LNCAP (cell line): ENCODE data around the gene MICALL2.

ENCODE experiments used
- TF ChIP-seq, protein P1 (sequence below): fragments of 450-650 bp; IDR thresholded peaks from 2 replicates; pipeline ENCODE4 v1.5.1; 2017; ENCODE audit warnings: mild to moderate bottlenecking

The MICALL2 gene

DNA sequence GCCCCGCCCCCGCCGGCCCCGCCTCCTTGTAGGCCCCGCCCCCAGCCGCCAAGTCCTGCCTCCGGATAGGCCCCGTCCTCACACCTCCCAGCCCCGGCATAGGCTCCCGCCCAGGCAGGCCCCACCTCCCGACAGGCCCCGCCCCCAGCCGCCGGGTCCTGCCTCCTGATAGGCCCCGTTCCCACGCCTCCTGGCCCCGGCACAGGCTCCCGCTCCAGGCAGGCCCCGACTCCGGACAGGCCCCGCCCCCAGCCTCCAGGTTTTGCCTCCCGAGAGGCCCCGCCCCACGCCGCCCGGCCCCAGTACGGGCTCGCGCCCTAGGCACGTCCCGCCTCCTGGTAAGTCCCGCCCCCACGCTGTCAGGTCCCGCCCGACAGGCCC lies 232 bp upstream of the MICALL2 start:
- TF ChIP-seq, protein P1, sequence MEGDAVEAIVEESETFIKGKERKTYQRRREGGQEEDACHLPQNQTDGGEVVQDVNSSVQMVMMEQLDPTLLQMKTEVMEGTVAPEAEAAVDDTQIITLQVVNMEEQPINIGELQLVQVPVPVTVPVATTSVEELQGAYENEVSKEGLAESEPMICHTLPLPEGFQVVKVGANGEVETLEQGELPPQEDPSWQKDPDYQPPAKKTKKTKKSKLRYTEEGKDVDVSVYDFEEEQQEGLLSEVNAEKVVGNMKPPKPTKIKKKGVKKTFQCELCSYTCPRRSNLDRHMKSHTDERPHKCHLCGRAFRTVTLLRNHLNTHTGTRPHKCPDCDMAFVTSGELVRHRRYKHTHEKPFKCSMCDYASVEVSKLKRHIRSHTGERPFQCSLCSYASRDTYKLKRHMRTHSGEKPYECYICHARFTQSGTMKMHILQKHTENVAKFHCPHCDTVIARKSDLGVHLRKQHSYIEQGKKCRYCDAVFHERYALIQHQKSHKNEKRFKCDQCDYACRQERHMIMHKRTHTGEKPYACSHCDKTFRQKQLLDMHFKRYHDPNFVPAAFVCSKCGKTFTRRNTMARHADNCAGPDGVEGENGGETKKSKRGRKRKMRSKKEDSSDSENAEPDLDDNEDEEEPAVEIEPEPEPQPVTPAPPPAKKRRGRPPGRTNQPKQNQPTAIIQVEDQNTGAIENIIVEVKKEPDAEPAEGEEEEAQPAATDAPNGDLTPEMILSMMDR = no peak

DNA sequence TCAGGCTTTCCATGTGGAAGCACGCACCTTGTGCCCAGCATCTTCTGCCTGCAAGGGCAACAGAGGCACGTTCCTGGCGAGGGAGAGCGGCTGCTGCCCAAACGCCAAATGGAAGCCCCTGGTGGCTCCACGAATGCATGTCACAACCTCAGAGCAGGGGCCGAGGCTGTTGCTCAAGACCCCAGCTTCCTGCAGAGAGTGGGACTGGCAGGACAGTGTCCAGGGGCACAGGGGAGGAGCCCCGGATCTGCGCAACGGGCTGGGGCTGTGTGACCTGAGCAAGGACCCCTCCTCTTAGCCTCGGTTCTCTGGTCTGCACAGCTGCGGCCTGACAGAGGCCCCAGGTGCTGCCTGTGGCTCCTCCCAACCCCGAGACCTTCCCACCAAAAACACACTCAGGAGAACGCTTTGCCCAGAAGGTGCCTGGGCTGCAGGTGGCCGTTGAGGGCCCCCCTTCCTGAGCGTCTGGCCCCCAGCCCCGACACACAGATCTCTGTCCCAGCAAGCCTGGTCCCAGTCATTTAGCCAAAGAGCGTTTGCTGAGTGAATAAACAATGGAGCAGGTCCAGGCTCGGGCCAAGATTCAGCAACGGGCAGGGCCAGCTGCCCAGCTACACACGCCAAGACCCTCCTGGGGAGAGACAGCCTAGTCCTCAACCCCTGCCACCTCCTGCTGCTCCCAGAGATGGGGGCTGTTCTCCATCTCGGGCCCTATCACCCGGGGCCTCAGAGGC lies 1.2 kb downstream of the MICALL2 start:
- TF ChIP-seq, protein P1 = no peak

DNA sequence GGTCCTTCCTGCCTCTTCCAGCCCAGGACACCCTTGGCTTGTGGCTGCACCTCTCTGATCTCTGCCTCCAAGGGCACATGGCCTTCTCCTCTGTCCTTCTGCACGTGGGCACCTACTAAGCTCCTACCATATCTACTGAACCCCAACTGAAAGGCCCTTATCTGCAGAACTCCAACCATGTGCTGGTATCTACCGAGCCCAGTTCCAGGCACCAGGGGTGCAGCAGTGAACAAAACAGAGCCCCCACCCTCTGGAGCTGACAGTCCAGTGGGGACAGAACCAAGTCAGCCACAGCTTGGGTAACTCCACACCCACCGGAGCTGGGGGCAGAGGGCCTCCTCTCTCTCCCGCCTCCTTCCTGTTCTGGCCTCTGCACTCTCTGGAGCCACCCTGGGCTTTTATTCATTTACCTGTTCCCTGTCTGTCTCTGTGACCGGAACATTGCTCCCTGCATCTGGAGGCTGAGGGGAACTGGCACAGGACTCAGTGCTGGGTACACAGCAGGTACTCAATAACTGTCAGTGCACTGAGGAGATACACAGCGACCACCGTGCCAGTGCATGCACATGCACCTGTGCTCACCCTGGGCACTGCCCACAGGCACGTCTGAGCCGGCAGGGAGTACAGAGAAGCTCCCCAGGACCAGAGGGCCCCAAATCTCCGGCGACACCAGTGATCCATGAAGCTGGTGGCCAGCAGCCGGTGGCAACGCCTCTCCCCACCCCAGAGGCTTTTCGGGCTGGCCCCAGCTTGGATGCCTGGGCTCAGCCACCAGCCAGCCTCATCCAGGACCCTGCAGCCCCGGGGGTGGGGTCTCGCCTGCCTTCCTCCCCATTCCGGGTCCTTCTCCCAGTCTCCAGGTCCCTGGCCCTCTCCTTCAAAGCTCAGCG lies 2.0 kb downstream of the MICALL2 start:
- TF ChIP-seq, protein P1 = no peak

DNA sequence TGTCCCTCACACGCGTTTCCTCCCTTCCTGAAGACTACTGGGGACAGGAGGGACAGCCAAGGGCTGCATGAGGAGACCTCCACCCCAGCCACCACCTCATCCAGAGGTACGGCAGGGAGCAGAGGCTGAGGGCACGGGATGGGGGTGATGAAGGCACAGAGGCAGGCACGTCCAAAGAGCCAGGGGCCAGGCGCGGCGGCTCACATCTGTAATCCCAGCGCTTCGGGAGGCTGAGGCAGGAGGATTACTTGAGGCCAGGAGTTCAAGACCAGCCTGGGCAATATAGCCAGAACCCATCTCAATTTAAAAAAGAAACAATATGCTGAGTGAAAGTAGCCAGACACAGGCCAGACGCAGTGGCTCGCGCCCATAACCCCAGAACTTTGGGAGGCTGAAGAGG lies 3.3 kb downstream of the MICALL2 start:
- TF ChIP-seq, protein P1 = no peak

DNA sequence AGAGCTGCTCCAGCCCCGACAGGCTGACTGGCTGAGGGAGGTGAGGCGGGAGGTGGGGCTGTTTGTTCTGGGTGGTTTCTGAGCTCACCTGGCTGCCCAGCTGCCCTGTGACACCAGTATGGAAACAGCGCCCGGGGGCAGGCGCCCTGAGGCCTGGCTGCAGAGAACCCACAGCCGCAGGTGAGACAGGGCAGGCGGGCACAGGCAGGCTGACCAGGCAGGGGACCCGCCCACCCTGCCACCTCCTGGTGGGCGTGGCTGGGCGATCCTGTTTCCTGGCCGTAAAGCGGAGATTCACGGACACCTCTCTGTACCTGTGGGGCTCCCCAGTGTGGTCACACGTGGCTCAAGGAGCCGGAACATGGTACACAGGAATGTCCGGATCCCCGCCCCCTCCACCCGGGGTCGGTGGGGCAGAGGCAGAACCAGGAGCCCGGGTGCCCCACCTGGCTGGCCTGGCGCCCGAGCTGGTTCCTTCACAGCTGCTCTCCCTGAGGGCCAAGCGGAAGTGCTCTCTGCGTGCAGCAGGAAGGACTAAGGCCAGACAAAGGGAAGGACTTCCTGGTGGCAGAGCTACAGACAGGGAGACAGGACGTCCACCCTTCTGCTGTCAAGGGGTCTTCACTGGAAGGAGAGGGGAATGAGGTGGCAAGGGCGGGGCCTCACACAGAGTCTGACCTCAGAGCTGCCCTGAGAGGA lies 3.9 kb downstream of the MICALL2 start:
- TF ChIP-seq, protein P1 = no peak

DNA sequence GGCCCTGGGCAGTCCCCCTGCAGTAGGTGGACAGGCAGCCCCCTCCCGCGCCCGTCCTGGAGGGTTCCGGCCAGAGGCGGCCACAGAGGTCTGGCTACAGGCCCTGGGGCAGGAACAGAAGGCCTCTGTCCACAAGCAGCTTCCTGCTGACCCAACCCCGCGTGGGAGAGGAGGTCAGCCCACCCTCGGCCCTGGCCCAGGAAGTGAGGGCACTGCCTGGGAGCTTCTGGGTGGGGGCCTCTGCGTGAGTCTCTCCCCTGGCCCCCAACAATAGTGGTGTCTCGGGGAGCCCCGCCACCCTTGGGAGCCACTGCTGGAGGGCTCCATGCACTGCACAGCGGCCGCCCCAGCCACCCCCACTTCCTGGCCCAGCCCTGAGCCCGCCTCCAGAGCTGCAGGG lies 4.7 kb downstream of the MICALL2 start:
- TF ChIP-seq, protein P1 = no peak

DNA sequence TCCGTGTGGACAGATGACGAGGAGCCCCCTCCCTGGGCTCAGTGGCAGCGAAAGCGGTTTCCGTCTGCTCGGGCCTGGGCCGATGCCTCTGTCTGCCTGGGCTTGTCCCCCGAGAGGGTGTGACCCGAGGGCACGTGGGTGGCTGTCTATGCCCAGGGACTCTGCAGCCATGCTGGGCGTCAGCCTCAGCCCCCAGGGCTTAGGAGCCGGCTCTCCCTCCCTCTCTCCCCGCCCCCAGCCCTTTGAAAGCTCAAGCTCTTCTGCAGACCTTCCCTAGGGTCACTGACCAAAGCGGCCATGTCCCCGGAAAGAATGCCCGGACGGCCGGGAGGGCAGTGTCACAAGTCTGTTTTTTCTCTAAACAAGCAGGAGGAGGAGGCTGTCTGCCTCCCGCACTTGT lies 7.1 kb downstream of the MICALL2 start:
- TF ChIP-seq, protein P1 = no peak
